CD4-positive, alpha-beta T cell (primary cell): ENCODE results near the gene GDF15. TPM values are rescaled to one million over a fixed set of nuclear protein-coding genes. Genes with fewer than 3 reads are reported as not detected.
A peak's percentile ranks its signal among the peaks of the same experiment; 100 is the strongest.

Experiments
- ATAC-seq: fragments of 200-7000 bp; cut with Tn5 transposase; one replicate; pipeline ENCODE4 v1.10.0; 2022; ENCODE audit warnings: mild to moderate bottlenecking; ENCODE audit not compliant: poor library complexity
- CTCF ChIA-PET: fragments of 350-600 bp; sonication (Branson Sonifier 250); formaldehyde crosslinking; loops from one replicate; lab custom pipeline; 2021; ENCODE audit warnings: antibody characterized with exemption, inconsistent platforms; lab: Charles Lee
- POLR2A ChIA-PET: fragments of 350-600 bp; sonication (Branson Sonifier 250); formaldehyde crosslinking; loops from one replicate; lab custom pipeline; 2021; ENCODE audit warnings: antibody characterized with exemption, inconsistent platforms; lab: Charles Lee
- DNase-seq, 14 experiments: peaks; one replicate each; pipeline ENCODE4 v3.0.0-alpha.2; 2013 to 2020; ENCODE audit warnings: mixed read lengths in 2 of 14
- H3K27ac ChIP-seq, 2 donors: one replicate each; pipeline versions ENCODE4 v1.5.1 to v1.7.0; 2013; ENCODE audit warnings: low read length in 2 of 2, low read depth in 1 of 2, mild to moderate bottlenecking in 1 of 2
- H3K27me3 ChIP-seq, 2 experiments: 1 replicate in 1 of 2; 2 replicates in 1 of 2; pipeline versions ENCODE4 v1.6.1 to v1.7.0; 2013; ENCODE audit warnings: low read length in 2 of 2, control low read depth in 1 of 2, mild to moderate bottlenecking in 1 of 2, moderate library complexity in 1 of 2; ENCODE audit not compliant: insufficient read depth in 2 of 2, control insufficient read depth in 1 of 2
- H3K36me3 ChIP-seq: one replicate; pipeline ENCODE4 v1.6.1; 2013; ENCODE audit warnings: low read length, control low read depth; ENCODE audit not compliant: insufficient read depth
- H3K4me1 ChIP-seq: one replicate; pipeline ENCODE4 v1.6.1; 2013; ENCODE audit warnings: low read length, control low read depth; ENCODE audit not compliant: insufficient read depth
- H3K4me3 ChIP-seq: one replicate; pipeline ENCODE4 v1.5.1; 2013; ENCODE audit warnings: mild to moderate bottlenecking, low read length, moderate library complexity
- H3K9me3 ChIP-seq, 2 experiments: 1 replicate in 1 of 2; 2 replicates in 1 of 2; pipeline versions ENCODE4 v1.6.1 to v1.7.0; 2013; ENCODE audit warnings: low read length in 2 of 2, mild to moderate bottlenecking in 2 of 2, control low read depth in 1 of 2, moderate library complexity in 1 of 2; ENCODE audit not compliant: control insufficient read depth in 1 of 2, insufficient read depth in 1 of 2
- H3K27ac Mint-ChIP-seq: one replicate; pipeline ENCODE4 v1.8.0; 2020; ENCODE audit warnings: mixed read lengths
- H3K27me3 Mint-ChIP-seq: one replicate; pipeline ENCODE4 v1.8.0; 2021; ENCODE audit warnings: mixed read lengths
- H3K36me3 Mint-ChIP-seq: one replicate; pipeline ENCODE4 v1.8.0; 2021; ENCODE audit warnings: low read depth, mixed read lengths
- H3K4me1 Mint-ChIP-seq: one replicate; pipeline ENCODE4 v1.8.0; 2021; ENCODE audit warnings: low read depth, mixed read lengths
- H3K4me3 Mint-ChIP-seq: one replicate; pipeline ENCODE4 v1.8.0; 2020; ENCODE audit warnings: mild to moderate bottlenecking, mixed read lengths
- H3K9me3 Mint-ChIP-seq: one replicate; pipeline ENCODE4 v1.8.0; 2020; ENCODE audit warnings: mixed read lengths
- intact Hi-C, 2 experiments: fragments of 100-400 bp; cut with DNase I in 1 of 2; cut with micrococcal nuclease in 1 of 2; formaldehyde crosslinking; loops; one replicate each; pipeline versions ENCODE4 v1.15.1 to v1.9.0; 2023 to 2025; cut with DNase I, micrococcal nuclease
- total RNA-seq, 174 experiments: library from RNA in 2 of 174; stranded (reverse) in 2 of 174; gene quantifications; one replicate each; pipeline ENCODE4 v1.2.3 and lab custom pipeline; 2021 to 2026
- TF ChIP-seq, protein P1 (sequence below): fragments of 200-600 bp; IDR thresholded peaks from one replicate; pipeline ENCODE4 v1.8.0; 2022; ENCODE audit warnings: antibody characterized with exemption, mild to moderate bottlenecking

Gene GDF15
- total RNA-seq, 2 experiments from 2014 or later, result not detected

DNA sequence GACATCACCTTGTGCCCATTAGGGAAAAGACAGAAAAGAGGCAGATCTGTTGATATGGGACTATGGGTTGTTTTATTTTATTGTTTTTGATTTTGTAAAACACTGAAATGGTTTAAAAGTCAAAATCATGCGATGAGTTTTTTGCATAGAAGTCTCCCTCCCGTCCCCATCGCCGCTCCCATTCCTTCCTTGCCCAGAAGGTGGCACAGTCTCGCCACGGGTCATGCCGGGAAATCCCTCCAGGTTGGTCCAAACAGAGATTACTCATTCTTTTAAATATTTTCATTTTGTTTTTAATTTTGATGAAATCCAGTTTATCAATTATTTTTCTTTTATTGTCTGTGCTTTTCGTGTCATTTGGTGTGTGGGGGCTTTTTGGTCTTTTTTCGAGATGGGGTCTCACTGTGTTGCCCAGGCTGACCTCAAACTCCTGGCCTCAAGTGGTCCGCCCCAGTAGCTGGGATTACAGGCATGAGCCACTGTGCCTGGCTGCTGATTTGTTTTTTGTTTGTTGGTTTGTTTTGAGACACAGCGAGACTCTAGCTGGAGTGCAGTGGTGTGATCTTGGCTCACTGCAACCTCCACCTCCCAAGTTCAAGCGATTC, 36.3 kb upstream of the GDF15 start:
- Mint-ChIP-seq H3K4me1 (peaks cover 7% of the 10 kb centered on the region), H3K9me3 (no peaks in the 10 kb centered on the region), H3K4me3 (no peak overlapping the region), H3K36me3 (peaks cover 57% of the 10 kb centered on the region), H3K27me3 (no peaks in the 10 kb centered on the region), H3K27ac (no peak overlapping the region)
- H3K4me1 ChIP-seq, result no peaks in the 10 kb centered on the region
- peak in 4 of 14 experiments; percentile 7 to 51 (median 40) for DNase-seq
- H3K9me3 ChIP-seq, result no peaks in the 10 kb centered on the region
- TF ChIP-seq, protein P1, sequence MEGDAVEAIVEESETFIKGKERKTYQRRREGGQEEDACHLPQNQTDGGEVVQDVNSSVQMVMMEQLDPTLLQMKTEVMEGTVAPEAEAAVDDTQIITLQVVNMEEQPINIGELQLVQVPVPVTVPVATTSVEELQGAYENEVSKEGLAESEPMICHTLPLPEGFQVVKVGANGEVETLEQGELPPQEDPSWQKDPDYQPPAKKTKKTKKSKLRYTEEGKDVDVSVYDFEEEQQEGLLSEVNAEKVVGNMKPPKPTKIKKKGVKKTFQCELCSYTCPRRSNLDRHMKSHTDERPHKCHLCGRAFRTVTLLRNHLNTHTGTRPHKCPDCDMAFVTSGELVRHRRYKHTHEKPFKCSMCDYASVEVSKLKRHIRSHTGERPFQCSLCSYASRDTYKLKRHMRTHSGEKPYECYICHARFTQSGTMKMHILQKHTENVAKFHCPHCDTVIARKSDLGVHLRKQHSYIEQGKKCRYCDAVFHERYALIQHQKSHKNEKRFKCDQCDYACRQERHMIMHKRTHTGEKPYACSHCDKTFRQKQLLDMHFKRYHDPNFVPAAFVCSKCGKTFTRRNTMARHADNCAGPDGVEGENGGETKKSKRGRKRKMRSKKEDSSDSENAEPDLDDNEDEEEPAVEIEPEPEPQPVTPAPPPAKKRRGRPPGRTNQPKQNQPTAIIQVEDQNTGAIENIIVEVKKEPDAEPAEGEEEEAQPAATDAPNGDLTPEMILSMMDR, result no peak
- H3K4me3 ChIP-seq, result no peak overlapping the region
- intact Hi-C loops, result no loop called here
- H3K27me3 ChIP-seq, result no peaks in the 10 kb centered on the region
- ATAC-seq, result no peak
- H3K27ac ChIP-seq, result no peak overlapping the region
- POLR2A ChIA-PET, result no interaction called here
- CTCF ChIA-PET, result interaction anchor here (0.6 kb wide), 1 partner anchor 65 kb away, joined by 5 read pairs; no protein-coding TSS in a partner anchor
- peaks cover 11% of the 10 kb centered on the region for H3K36me3 ChIP-seq

DNA sequence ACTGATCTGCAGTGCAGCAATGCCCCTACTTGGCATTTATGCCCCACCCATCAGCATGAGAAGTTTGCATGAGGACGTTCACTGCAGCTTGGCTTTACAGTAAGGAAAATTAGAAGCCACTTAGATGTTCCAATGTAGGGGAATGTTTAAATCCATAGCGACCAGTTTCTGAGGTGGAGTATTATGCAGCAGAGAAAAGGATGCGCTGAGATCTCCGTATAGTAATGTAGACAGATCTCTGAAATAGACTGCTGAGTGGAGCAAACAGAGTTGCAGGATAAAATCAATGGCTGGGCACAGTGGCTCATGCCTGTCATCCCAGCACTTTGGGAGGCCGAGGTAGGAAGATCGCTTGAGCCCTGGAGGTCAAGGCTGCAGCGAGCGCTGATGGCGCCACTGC, 35.5 kb upstream of the GDF15 start:
- Histone ChIP-seq H3K27me3 (no peaks in the 10 kb centered on the region), H3K4me3 (no peak overlapping the region), H3K36me3 (peaks cover 6% of the 10 kb centered on the region), H3K9me3 (no peaks in the 10 kb centered on the region), H3K27ac (no peak overlapping the region), H3K4me1 (no peaks in the 10 kb centered on the region)
- intact Hi-C loops, result no loop called here
- TF ChIP-seq, protein P1, result no peak
- ChIA-PET POLR2A (no interaction called here), CTCF (no interaction called here)
- H3K9me3 Mint-ChIP-seq, result no peaks in the 10 kb centered on the region
- DNase-seq (no peak), ATAC-seq (no peak)
- peaks cover 55% of the 10 kb centered on the region for H3K36me3 Mint-ChIP-seq
- H3K4me3 Mint-ChIP-seq, result no peak overlapping the region
- peaks cover 7% of the 10 kb centered on the region for H3K4me1 Mint-ChIP-seq
- no peaks in the 10 kb centered on the region for H3K27me3 Mint-ChIP-seq
- no peak overlapping the region for H3K27ac Mint-ChIP-seq

DNA sequence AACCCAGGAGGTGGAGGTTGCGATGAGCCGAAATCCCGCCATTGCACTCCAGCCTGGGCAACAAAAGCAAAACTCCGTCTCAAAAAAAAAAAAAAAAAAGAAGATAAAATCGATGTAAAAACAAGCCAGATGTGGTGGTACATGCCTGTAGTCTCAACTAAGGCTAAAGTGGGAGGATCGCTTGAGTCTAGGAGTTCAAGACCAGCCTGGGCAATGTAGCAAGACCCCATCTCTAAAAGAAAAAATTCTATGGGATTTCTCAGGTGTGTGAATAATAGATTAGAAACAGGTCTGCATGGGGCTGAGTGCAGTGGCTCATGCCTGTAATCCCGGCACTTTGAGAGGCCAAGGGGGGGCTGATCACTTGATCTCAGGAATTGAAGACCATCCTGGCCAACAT, 34.4 kb upstream of the GDF15 start:
- Histone ChIP-seq H3K27ac (no peak overlapping the region), H3K4me3 (no peak overlapping the region), H3K9me3 (no peaks in the 10 kb centered on the region), H3K4me1 (no peaks in the 10 kb centered on the region), H3K27me3 (no peaks in the 10 kb centered on the region), H3K36me3 (peaks cover 11% of the 10 kb centered on the region)
- TF ChIP-seq, protein P1, result no peak
- peaks cover under 1% of the 10 kb centered on the region for H3K4me1 Mint-ChIP-seq
- CTCF ChIA-PET, result no interaction called here
- no peak overlapping the region for H3K27ac Mint-ChIP-seq
- H3K36me3 Mint-ChIP-seq, result peaks cover 52% of the 10 kb centered on the region
- H3K27me3 Mint-ChIP-seq, result no peaks in the 10 kb centered on the region
- intact Hi-C loops, result no loop called here
- H3K4me3 Mint-ChIP-seq, result no peak overlapping the region
- POLR2A ChIA-PET, result no interaction called here
- no peak for DNase-seq
- no peaks in the 10 kb centered on the region for H3K9me3 Mint-ChIP-seq
- no peak for ATAC-seq
